Raji (cell line): ENCODE measurements around the gene COL21A1.

Source experiments
- POLR2A ChIP-seq: IDR thresholded peaks from 2 replicates; pipeline ENCODE4 v1.6.1; 2011; ENCODE audit warnings: low read depth, low read length, control low read depth; ENCODE audit not compliant: insufficient read depth

COL21A1 gene

DNA sequence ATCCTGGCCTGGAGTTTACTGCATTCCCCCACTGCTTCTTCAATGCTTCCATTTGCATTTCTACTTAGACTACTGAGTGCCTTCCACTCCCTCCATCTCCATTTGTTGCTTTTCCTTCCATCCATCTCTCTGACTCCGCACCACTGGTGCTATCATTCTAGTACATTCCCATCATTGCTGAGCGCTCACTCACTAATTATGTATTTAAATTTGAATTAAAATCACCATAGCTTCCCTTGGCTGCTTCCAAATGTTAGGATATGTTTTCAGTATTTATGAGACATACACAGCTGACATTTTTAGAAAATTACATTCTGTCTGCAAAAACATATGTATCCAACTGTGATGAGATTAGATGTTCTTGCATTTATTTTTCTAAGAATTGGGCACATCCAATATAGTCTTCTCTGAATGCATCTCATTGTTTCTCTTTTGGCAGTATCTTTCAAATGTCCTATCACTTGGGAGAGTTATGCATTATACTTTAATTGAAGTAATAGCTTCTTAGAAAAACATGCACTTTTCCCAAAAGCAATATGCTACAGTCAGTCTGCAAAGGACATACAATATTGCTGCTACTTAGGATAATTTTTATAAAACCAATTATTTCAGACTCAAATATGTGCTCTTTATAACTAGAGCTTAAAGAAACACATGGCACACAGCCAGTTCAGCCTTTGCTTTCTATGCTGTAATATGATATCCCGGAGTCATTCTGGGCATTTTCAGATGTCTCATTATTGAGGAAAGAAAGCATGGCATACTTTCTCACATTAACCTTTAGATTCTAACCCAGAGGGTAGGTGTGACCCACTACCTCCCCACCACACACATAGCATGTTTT is 12.1 kb upstream of the COL21A1 start:
- no peak for TF ChIP-seq POLR2A

DNA sequence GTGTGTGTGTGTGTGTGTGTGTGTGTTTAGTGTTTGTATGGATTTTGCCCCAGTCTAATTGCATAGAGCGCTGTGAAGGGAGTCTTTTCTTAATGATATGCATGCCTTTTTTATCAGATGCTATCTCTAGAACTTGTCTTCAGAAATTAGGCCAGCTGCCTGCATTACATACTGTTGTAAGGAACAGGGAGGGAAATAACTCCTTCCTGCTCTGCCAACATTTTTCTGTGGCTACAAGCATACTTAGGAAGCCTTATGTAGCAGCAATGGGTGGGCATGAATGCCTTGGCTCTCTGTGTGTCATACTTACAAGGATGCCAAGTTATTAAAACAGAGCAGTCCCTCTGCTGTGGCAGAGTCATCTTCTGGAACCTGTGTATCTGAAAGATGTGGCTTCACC is 8.0 kb upstream of the COL21A1 start:
- no peak for TF ChIP-seq POLR2A

- no peak for TF ChIP-seq POLR2A
Measured at GRCh38 chr6:56250266-56250665, 2.9 kb upstream of the COL21A1 start.

- TF ChIP-seq POLR2A: no peak
Measured at GRCh38 chr6:56247654-56248122, 308 bp upstream of the COL21A1 start.

- TF ChIP-seq POLR2A: no peak
Measured at GRCh38 chr6:56246541-56246880, 869 bp downstream of the COL21A1 start.

DNA sequence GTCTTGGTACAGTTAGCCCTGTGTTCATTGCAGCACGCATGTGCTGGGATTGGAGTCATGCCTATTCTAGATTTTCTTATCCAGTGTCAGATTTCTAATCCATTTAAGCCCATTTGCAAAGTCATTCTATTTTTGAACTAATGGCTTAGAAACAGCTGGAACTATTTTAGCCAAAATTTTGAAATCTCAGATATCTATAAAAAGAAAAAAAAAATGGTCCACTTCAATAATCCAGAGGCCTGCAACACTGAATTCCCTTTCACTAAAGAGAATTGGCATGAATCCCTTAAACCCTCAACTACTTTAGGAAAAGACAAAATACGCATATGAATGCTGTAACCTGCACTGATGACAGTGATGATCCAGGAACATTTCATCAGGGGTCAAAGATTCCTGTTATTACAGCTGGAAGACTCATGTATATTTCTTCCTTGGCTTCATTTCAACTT is 1.5 kb downstream of the COL21A1 start:
- no peak for TF ChIP-seq POLR2A

GRCh38 chr6:56244528-56245253 is 2.7 kb downstream of the COL21A1 start:
- TF ChIP-seq POLR2A: no peak

GRCh38 chr6:56244089-56244488 is 3.3 kb downstream of the COL21A1 start:
- no peak for TF ChIP-seq POLR2A

- no peak for TF ChIP-seq POLR2A
Measured at GRCh38 chr6:56243518-56244070, 3.8 kb downstream of the COL21A1 start.

GRCh38 chr6:56242346-56242745 is 5.0 kb downstream of the COL21A1 start:
- TF ChIP-seq POLR2A: no peak

- no peak for TF ChIP-seq POLR2A
Measured at GRCh38 chr6:56241124-56241802, 6.1 kb downstream of the COL21A1 start.

DNA sequence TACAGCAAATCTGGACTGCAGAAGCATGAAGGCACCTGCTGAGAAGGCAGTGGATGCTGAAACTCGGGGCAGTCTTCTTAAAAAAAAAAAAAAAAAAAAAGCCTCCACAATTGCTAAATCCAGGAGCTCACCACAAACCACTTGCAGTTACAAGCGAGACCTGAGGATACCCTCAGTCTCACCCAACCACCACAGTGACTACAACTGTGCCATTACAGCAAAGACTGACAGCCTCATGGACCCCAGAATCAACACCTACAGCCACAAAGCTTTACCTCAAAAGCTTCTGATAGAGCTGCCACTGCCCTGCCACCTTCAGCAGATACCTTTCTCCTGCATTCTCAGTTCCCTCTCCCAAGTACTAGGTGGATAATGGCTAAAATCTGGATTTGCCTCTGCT is 9.0 kb downstream of the COL21A1 start:
- no peak for TF ChIP-seq POLR2A

- TF ChIP-seq POLR2A: no peak
Measured at GRCh38 chr6:56235245-56235644, 12.1 kb downstream of the COL21A1 start.

DNA sequence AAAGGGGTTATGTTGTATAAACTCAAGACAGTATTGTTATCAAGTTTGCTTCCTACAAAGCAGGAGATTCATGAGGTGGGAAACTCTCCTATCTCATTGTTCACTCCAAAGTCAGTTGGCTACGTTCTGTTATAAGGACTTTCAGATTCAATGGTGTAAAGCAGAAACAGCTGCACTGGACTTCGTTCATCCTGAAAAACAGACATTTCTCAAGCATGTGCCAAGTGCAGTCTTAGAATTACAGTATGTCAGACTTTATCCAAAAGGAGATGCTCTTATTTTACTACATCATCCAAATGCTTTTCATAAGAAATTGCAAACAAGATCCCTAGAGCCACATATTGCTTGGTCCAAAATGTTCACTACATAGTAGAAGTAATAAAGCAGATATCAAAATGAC is 14.9 kb downstream of the COL21A1 start:
- TF ChIP-seq POLR2A: no peak

GRCh38 chr6:56231827-56232226 is 15.6 kb downstream of the COL21A1 start:
- no peak for TF ChIP-seq POLR2A
